HG02840 (cell line): ENCODE measurements around the gene ACOXL.
"Not testable (repeated sequence)": the region's sequence is repeated elsewhere in the genome, so short reads cannot be mapped to it uniquely, and the experiment has no call there.

Experiments
- ATAC-seq: cut with Tn5 transposase; IDR thresholded peaks from one replicate; pipeline ENCODE4 v1.9.1; 2021; ENCODE audit warnings: mild to moderate bottlenecking, moderate library complexity, moderate number of reproducible peaks; ENCODE audit not compliant: unreplicated experiment, low FRiP score

The ACOXL gene

GRCh38 chr2:111082659-111083058 is 350.3 kb downstream of the ACOXL start:
- ATAC-seq, result not testable (repeated sequence)

- ATAC-seq, result no peak
Observed at GRCh38 chr2:111091811-111092211, 359.4 kb downstream of the ACOXL start.

- no peak for ATAC-seq
Observed at GRCh38 chr2:111094691-111095090, 362.3 kb downstream of the ACOXL start.

GRCh38 chr2:111095434-111095833 is 363.1 kb downstream of the ACOXL start:
- ATAC-seq, result no peak

GRCh38 chr2:111099402-111099801 is 367.0 kb downstream of the ACOXL start:
- ATAC-seq, result no peak

DNA sequence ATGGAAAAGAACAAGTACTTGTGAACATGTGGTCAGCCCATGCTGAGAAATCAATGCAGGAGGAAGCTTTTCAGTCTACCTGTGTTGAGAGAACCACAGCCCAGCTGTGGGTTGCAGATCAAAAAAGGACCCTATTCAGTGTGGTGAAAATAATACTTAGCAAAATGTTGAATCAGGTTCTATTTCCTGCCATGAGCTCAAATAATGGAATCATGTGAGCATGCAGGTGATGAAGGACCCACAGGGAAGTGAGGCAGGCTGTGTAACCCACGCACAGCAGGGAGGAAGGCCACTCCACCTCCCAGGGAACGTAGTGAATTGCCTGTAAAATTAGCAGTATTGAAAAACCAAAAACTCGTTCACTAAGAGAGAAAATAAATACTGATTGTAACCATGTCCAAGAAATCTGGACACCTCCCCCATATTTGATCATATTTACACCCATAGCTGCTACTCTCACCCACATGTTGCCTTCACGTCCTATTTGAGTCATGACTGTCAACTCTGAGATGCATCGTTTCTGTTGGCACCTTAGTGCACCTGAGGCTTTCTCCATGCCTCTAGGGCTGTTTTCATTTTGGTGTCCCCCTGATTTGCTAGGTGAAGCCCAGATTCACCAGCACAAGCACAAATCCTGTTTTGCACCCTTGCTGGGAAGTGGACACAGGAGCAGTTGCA is 367.9 kb downstream of the ACOXL start:
- no peak for ATAC-seq

GRCh38 chr2:111100765-111101162 is 368.4 kb downstream of the ACOXL start:
- no peak for ATAC-seq

DNA sequence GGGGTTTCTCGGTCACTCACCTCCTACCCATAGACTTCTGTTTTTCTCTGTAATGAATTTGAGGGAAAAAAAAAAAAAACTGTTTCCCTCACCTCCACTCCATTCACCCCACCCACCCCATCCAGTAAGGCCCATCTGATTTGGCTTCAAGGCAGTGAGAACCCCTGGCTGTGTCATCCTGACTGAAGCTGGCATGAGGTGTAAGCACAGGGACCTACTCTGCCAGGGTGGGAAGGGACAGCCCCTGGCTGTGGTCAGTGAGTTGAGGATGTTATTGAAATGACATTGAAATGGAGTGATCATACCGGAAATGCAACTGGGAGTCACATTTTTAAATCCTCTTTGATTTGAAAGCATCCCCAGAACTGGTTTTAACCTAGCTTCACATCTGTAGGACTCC is 369.2 kb downstream of the ACOXL start:
- no peak for ATAC-seq

- no peak for ATAC-seq
Observed at GRCh38 chr2:111102216-111102615, 369.8 kb downstream of the ACOXL start.

GRCh38 chr2:111105926-111106325 is 373.6 kb downstream of the ACOXL start:
- no peak for ATAC-seq

GRCh38 chr2:111106706-111107105 is 374.3 kb downstream of the ACOXL start:
- ATAC-seq, result no peak

- no peak for ATAC-seq
Observed at GRCh38 chr2:111108745-111109271, 376.4 kb downstream of the ACOXL start.

GRCh38 chr2:111111101-111111755 is 378.9 kb downstream of the ACOXL start:
- ATAC-seq, result no peak

- ATAC-seq, result no peak
Observed at GRCh38 chr2:111113838-111114237, 381.5 kb downstream of the ACOXL start.

- ATAC-seq, result no peak
Observed at GRCh38 chr2:111116011-111116746, 383.8 kb downstream of the ACOXL start.

GRCh38 chr2:111116843-111117597 is 384.6 kb downstream of the ACOXL start:
- ATAC-seq, result no peak

GRCh38 chr2:111117598-111118480 is 385.5 kb downstream of the ACOXL start:
- ATAC-seq, result no peak

DNA sequence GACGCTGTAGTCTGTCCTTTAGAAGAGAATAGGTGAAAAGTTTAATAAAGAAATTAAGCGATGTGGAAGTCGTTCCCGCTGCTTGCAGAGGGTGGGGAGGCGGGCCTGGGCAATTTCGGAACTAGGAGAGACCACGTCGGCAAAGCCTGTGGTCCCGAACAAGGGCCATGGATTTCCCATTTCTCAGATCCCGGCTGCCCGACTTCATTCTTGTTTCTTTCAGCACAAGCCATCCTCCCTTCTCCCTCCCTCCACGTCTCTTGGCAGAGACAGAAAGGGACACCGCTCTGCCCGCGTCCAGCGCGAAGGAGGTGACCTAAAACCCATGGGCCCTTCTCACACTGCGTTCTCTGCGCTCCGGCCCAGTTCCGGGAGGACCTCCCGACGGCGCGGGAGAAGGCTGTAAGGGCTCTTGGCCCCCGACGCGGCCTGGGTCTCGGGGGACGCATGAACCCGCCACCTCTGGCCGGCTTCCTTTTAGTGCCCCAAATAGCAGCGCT is 386.2 kb downstream of the ACOXL start:
- no peak for ATAC-seq
